OCI-LY7 (cell line): ENCODE measurements around the gene PDGFD. TPM values are rescaled to one million over a fixed set of nuclear protein-coding genes. Genes with fewer than 3 reads are reported as not detected.

Source experiments
- BruUV-seq: library from RNA; stranded (reverse); fragments of 400-500 nt; replicated peaks from 2 replicates; lab custom pipeline; 2021; lab: Mats Ljungman, UMichigan
- CTCF ChIA-PET: fragments of 300-600 bp; sonication (Branson Sonifier 250); formaldehyde crosslinking; loops from one replicate; lab custom pipeline; 2022; ENCODE audit warnings: antibody characterized with exemption; ENCODE audit not compliant: unreplicated experiment; lab: Charles Lee
- POLR2A ChIA-PET: fragments of 300-600 bp; sonication (Branson Sonifier 250); formaldehyde crosslinking; loops from one replicate; lab custom pipeline; 2022; ENCODE audit warnings: antibody characterized with exemption; lab: Charles Lee
- DNase-seq: peaks from one replicate; pipeline ENCODE4 v3.0.0-alpha.2; 2015; ENCODE audit warnings: low spot score
- H2AFZ ChIP-seq: fragments of 200-600 bp; sonication (generic), shearing (Covaris generic); 2 replicates; pipeline ENCODE4 v1.6.1; 2014; ENCODE audit warnings: mild to moderate bottlenecking, antibody characterized with exemption, low read length, moderate library complexity
- H3K27ac ChIP-seq: fragments of 200-600 bp; sonication (generic); 2 replicates; pipeline ENCODE4 v1.5.1; 2014; ENCODE audit warnings: mixed run types, low read depth, mild to moderate bottlenecking, moderate library complexity, low read length, inconsistent platforms; ENCODE audit not compliant: poor library complexity, severe bottlenecking
- H3K36me3 ChIP-seq: fragments of 200-600 bp; sonication (generic); 2 replicates; pipeline ENCODE4 v1.6.1; 2014; ENCODE audit warnings: mild to moderate bottlenecking, antibody characterized with exemption, low read length, moderate library complexity, mixed read lengths; ENCODE audit not compliant: insufficient read depth
- H3K4me1 ChIP-seq: fragments of 200-600 bp; sonication (generic); 2 replicates; pipeline ENCODE4 v1.5.1; 2014; ENCODE audit warnings: mild to moderate bottlenecking, low read length; ENCODE audit not compliant: insufficient read depth, poor library complexity, severe bottlenecking
- H3K4me2 ChIP-seq: fragments of 200-600 bp; sonication (generic); 2 replicates; pipeline ENCODE4 v1.6.1; 2014; ENCODE audit warnings: mild to moderate bottlenecking, low read length
- H3K4me3 ChIP-seq: fragments of 200-600 bp; sonication (generic); 2 replicates; pipeline ENCODE4 v1.5.1; 2014; ENCODE audit warnings: mild to moderate bottlenecking, low read depth, low read length; ENCODE audit not compliant: poor library complexity, severe bottlenecking
- H3K79me2 ChIP-seq: fragments of 200-600 bp; sonication (generic); 2 replicates; pipeline ENCODE4 v1.6.1; 2016; ENCODE audit warnings: low read depth, mild to moderate bottlenecking, low read length, moderate library complexity, mixed read lengths; ENCODE audit not compliant: insufficient read depth
- H3K9me2 ChIP-seq: fragments of 200-600 bp; sonication (generic); 2 replicates; pipeline ENCODE4 v1.6.1; 2016; ENCODE audit warnings: mild to moderate bottlenecking, low read length, mixed read lengths; ENCODE audit not compliant: insufficient read depth
- H3K9me3 ChIP-seq: fragments of 200-600 bp; sonication (generic); 2 replicates; pipeline ENCODE4 v1.6.1; 2014; ENCODE audit warnings: mild to moderate bottlenecking, mixed run types, low read length, mixed read lengths
- H4K20me1 ChIP-seq: fragments of 200-600 bp; sonication (generic); 2 replicates; pipeline ENCODE4 v1.6.1; 2014; ENCODE audit warnings: mild to moderate bottlenecking, antibody characterized with exemption, low read length, moderate library complexity, mixed read lengths; ENCODE audit not compliant: insufficient read depth
- CTCF ChIP-seq: fragments of 200-600 bp; sonication (generic); conservative IDR thresholded peaks from 2 replicates; pipeline ENCODE4 v1.5.1; 2014; ENCODE audit warnings: mild to moderate bottlenecking, antibody characterized with exemption, low read length, moderate library complexity, mixed read lengths
- EZH2phosphoT487 ChIP-seq: fragments of 200-600 bp; sonication (generic); IDR thresholded peaks from 2 replicates; pipeline ENCODE4 v1.6.1; 2018; ENCODE audit warnings: low read depth, borderline replicate concordance, mild to moderate bottlenecking, mixed run types, antibody characterized with exemption, low read length, moderate library complexity, mixed read lengths
- intact Hi-C: fragments of 100-400 bp; cut with micrococcal nuclease; formaldehyde crosslinking; loops from one replicate; pipeline ENCODE4 v1.10.0; 2022; ENCODE audit not compliant: unreplicated experiment
- total RNA-seq, 2 experiments: library from RNA; depleted of rRNA in 1 of 2; stranded (reverse); fragments of >200 nt in 1 of 2; shearing (Covaris generic) in 1 of 2; gene quantifications; 2 replicates each; pipeline ENCODE4 v1.2.3, GENCODE V29; 2014 to 2022

The PDGFD gene
- total RNA-seq, 2 experiments from 2014 or later: 1.0 to 6.0 TPM

DNA sequence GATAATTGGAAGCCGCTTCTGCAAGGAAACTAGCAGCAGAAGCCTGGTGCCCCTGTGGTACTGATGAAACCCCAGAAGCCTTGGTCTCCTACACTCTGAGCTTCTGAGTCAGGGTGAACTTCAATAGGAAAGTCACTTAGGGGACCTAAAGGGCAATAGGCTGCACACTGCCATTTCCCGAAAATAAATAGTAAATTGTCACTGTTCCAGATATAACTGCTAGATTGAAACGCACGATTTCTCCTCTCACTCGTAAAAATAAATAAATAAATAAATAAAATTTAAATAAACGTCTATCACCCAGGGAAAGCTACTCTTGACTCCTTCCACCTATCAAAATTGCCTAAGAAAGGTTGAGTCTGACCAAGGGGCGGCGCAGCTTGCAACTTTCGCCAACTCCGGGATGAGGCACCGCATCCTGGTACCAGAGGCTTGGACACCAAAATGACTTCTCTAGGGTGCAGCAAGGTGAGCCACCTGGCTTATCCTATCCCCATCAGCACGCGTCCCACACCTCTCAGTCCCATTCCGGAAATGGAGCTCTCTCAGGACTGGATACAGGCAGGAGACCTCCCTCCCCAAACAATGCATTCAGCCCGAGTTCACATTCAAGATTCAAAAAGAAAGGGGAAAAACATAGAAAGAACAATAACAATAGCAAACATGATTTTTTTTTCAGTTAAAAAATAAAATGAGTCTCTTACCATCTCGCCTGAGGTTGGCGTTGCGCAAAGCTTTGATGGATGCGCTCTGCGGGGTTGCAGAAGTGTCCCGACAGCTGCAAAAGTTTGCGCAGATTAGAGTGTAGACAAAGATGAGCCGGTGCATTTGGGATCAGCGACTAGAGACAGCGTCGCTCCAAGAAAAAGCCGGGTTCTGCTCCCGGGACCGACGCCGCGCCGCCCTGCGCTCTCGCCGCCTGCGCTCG, 583 bp downstream of the PDGFD start:
- no peak for TF ChIP-seq EZH2phosphoT487
- peak; percentile 67; the same call in 1 of the 2 replicates for TF ChIP-seq CTCF
- no peaks in the 10 kb centered on the region for H3K9me3 ChIP-seq
- no TSS peak for BruUV-seq
- H3K9me2 ChIP-seq: no peaks in the 10 kb centered on the region
- H3K36me3 ChIP-seq: no peaks in the 10 kb centered on the region
- ChIA-PET CTCF (interaction anchor here (0.6 to 2.7 kb wide), 8 partner anchors 10 to 481 kb away, joined by 3 to 9 read pairs (median 4); no protein-coding TSS in a partner anchor), POLR2A (interaction anchor here (0.6 to 3.0 kb wide), 24 partner anchors 8 to 1603 kb away, joined by 3 to 28 read pairs (median 4); no protein-coding TSS in a partner anchor)
- DNase-seq: peak; percentile 61
- intact Hi-C loops: loop anchor here (1.0 to 5.0 kb wide), 4 partner anchors 236 to 481 kb away; no protein-coding TSS in a partner anchor
- peak overlapping the region; percentile 33 for H3K27ac ChIP-seq
- peaks cover 19% of the 10 kb centered on the region for H3K4me1 ChIP-seq
- H4K20me1 ChIP-seq: no peaks in the 10 kb centered on the region
- peak overlapping the region; percentile 73 for H3K4me3 ChIP-seq
- H3K4me2 ChIP-seq: peak overlapping the region; percentile 87
- peak overlapping the region; percentile 93 for H2AFZ ChIP-seq
- H3K79me2 ChIP-seq: no peaks in the 10 kb centered on the region

DNA sequence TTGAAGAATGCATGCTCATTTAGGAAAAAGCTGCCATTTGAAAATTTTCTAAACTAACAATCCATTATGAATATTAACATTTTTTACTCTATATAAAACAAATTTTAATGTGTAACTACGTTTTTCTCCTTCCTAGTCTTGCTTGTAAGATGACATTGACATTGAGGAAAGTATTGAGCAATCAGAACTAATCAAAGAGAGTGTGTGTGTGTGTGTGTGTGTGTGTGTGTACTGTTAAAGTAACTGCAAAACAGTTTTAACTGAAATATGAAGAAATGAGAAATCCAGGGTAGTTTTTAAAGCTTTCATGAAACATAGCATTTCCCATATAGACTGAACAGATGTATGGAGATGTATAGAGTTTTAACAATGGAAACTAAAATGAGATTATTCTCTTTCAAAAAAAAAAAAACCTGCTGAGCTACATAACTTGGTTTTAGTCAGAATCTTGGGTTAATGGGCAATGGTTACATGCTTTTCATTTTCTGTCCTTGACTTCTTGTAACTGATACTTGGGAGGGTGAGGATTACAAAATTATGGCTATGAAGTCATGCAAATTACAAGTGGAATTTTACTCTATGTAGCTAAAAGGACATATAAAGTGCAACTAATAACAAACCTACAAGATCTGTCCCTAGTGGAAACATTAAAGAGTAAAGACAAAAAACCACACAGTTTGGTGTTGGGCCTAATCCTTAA, 2.0 kb downstream of the PDGFD start:
- CTCF ChIA-PET: no interaction called here
- Histone ChIP-seq H3K4me3 (peak overlapping the region; percentile 73), H3K4me2 (peak overlapping the region; percentile 87), H3K4me1 (peaks cover 19% of the 10 kb centered on the region), H3K36me3 (no peaks in the 10 kb centered on the region), H3K9me2 (no peaks in the 10 kb centered on the region), H3K27ac (no peak overlapping the region), H3K9me3 (no peaks in the 10 kb centered on the region), H3K79me2 (no peaks in the 10 kb centered on the region), H4K20me1 (no peaks in the 10 kb centered on the region), H2AFZ (peak overlapping the region; percentile 93; the same call in 1 of the 2 replicates)
- TF ChIP-seq CTCF (no peak), EZH2phosphoT487 (no peak)
- DNase-seq: no peak
- POLR2A ChIA-PET: interaction anchor here (0.6 to 3.0 kb wide), 13 partner anchors 9 to 1908 kb away, joined by 3 to 28 read pairs (median 4); no protein-coding TSS in a partner anchor
- no TSS peak for BruUV-seq
- intact Hi-C loops: loop anchor here (2.0 to 5.0 kb wide), 2 partner anchors 257 to 285 kb away; no protein-coding TSS in a partner anchor
